Mesothelial cell of epicardium (in vitro differentiated cells): ENCODE measurements around the gene SUN1. TPM values are rescaled to one million over a fixed set of nuclear protein-coding genes. Genes with fewer than 3 reads are reported as not detected.

Experiments
- DNase-seq, 2 experiments: peaks; one replicate each; pipeline ENCODE4 v3.0.0; 2021; ENCODE audit warnings: low spot score in 2 of 2; ENCODE audit not compliant: unreplicated experiment in 2 of 2
- H3K27ac Mint-ChIP-seq: 2 replicates; pipeline ENCODE4 v1.8.0; 2021; ENCODE audit warnings: mixed read lengths
- H3K27me3 Mint-ChIP-seq: 2 replicates; pipeline ENCODE4 v1.8.0; 2021; ENCODE audit warnings: low read depth, mixed read lengths
- H3K36me3 Mint-ChIP-seq: 2 replicates; pipeline ENCODE4 v1.8.0; 2021; ENCODE audit warnings: mixed read lengths
- H3K4me1 Mint-ChIP-seq: 2 replicates; pipeline ENCODE4 v1.8.0; 2021; ENCODE audit warnings: mixed read lengths
- H3K4me3 Mint-ChIP-seq: 2 replicates; pipeline ENCODE4 v1.8.0; 2021; ENCODE audit warnings: mild to moderate bottlenecking, moderate library complexity, mixed read lengths
- H3K9me3 Mint-ChIP-seq: 2 replicates; pipeline ENCODE4 v1.8.0; 2021; ENCODE audit warnings: mixed read lengths
- CTCF ChIP-seq: fragments of 200-600 bp; sonication (generic); IDR thresholded peaks from one replicate; pipeline ENCODE4 v1.5.0; 2021; ENCODE audit warnings: antibody characterized with exemption; ENCODE audit not compliant: unreplicated experiment
- total RNA-seq: library from RNA; stranded (reverse); gene quantifications from 3 replicates; pipeline ENCODE4 v1.2.1, GENCODE V29; 2021

The SUN1 gene
- total RNA-seq, 1 donor from 2014 or later = 201 TPM

GRCh38 chr7:805261-805660, 27.0 kb upstream of the SUN1 start:
- no peak for DNase-seq
- peaks cover 2% of the 10 kb centered on the region for H3K36me3 Mint-ChIP-seq
- peaks cover 2% of the 10 kb centered on the region for H3K4me1 Mint-ChIP-seq
- no peak for TF ChIP-seq CTCF
- no peaks in the 10 kb centered on the region for H3K27me3 Mint-ChIP-seq
- peaks cover 7% of the 10 kb centered on the region for H3K9me3 Mint-ChIP-seq
- no peak overlapping the region for H3K4me3 Mint-ChIP-seq
- no peak overlapping the region for H3K27ac Mint-ChIP-seq

- peak overlapping the region; percentile 93 for H3K27ac Mint-ChIP-seq
- H3K4me1 Mint-ChIP-seq = peaks cover 36% of the 10 kb centered on the region
- H3K27me3 Mint-ChIP-seq = no peaks in the 10 kb centered on the region
- TF ChIP-seq CTCF = no peak
- H3K36me3 Mint-ChIP-seq = peaks cover 5% of the 10 kb centered on the region
- H3K9me3 Mint-ChIP-seq = peaks cover 3% of the 10 kb centered on the region
- peak; percentile 66 to 81 for DNase-seq
- H3K4me3 Mint-ChIP-seq = peak overlapping the region; percentile 79
Observed at GRCh38 chr7:815284-816216, 16.7 kb upstream of the SUN1 start.

GRCh38 chr7:816300-816750, 16.0 kb upstream of the SUN1 start:
- no peak for TF ChIP-seq CTCF
- Mint-ChIP-seq H3K4me3 (peak overlapping the region; percentile 79), H3K9me3 (peaks cover 3% of the 10 kb centered on the region), H3K4me1 (peaks cover 39% of the 10 kb centered on the region), H3K27ac (no peak overlapping the region), H3K27me3 (no peaks in the 10 kb centered on the region), H3K36me3 (peaks cover 5% of the 10 kb centered on the region)
- peak; percentile 98 to 99 for DNase-seq

GRCh38 chr7:816751-817671, 15.3 kb upstream of the SUN1 start:
- Mint-ChIP-seq H3K36me3 (peaks cover 5% of the 10 kb centered on the region), H3K4me1 (peaks cover 39% of the 10 kb centered on the region), H3K9me3 (peaks cover 3% of the 10 kb centered on the region), H3K27me3 (no peaks in the 10 kb centered on the region), H3K27ac (peak overlapping the region; percentile 94), H3K4me3 (peak overlapping the region; percentile 91)
- DNase-seq = peak in 1 of 2 experiments; percentile 54
- TF ChIP-seq CTCF = no peak

GRCh38 chr7:818031-818699, 14.1 kb upstream of the SUN1 start:
- Mint-ChIP-seq H3K9me3 (peaks cover 3% of the 10 kb centered on the region), H3K4me3 (peak overlapping the region; percentile 91), H3K27ac (peak overlapping the region; percentile 94), H3K36me3 (peaks cover 5% of the 10 kb centered on the region), H3K27me3 (no peaks in the 10 kb centered on the region), H3K4me1 (peaks cover 34% of the 10 kb centered on the region)
- no peak for DNase-seq
- TF ChIP-seq CTCF = peak; percentile 64
